ENCODE data around the gene ATP9A.
"Not testable (repeated sequence)": the region's sequence is repeated elsewhere in the genome, so short reads cannot be mapped to it uniquely, and the experiment has no call there.

Gene ATP9A

GRCh38 chr20:51570739-51571459 lies 197.3 kb downstream of the ATP9A start:
- no peak for DNase-seq

GRCh38 chr20:51569815-51570738 lies 198.1 kb downstream of the ATP9A start:
- DNase-seq = no peak

- not testable (repeated sequence) for DNase-seq
Observed at GRCh38 chr20:51568533-51568932, 199.7 kb downstream of the ATP9A start.

DNA sequence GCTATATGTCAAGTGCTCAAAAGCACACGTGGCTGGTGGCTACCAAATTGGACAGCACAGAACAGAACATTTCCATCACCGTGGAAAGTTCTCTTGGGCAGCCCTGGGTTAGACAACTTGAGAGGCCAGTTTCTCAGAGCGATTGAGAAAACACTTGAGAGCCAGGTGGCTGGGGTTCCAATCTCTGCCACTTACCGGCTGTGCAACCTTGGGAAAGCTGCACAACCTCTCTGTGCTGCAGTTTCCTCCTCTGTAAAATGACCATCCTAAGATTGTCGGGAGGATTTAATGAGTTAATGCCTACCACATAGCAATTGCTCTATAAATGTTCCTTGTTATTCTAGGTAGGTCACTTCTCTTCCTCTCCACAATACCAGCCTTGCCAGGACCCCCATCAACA lies 200.6 kb downstream of the ATP9A start:
- no peak for DNase-seq

- no peak for DNase-seq
Observed at GRCh38 chr20:51566594-51566993, 201.6 kb downstream of the ATP9A start.

- DNase-seq = no peak
Observed at GRCh38 chr20:51565298-51566144, 202.7 kb downstream of the ATP9A start.

DNA sequence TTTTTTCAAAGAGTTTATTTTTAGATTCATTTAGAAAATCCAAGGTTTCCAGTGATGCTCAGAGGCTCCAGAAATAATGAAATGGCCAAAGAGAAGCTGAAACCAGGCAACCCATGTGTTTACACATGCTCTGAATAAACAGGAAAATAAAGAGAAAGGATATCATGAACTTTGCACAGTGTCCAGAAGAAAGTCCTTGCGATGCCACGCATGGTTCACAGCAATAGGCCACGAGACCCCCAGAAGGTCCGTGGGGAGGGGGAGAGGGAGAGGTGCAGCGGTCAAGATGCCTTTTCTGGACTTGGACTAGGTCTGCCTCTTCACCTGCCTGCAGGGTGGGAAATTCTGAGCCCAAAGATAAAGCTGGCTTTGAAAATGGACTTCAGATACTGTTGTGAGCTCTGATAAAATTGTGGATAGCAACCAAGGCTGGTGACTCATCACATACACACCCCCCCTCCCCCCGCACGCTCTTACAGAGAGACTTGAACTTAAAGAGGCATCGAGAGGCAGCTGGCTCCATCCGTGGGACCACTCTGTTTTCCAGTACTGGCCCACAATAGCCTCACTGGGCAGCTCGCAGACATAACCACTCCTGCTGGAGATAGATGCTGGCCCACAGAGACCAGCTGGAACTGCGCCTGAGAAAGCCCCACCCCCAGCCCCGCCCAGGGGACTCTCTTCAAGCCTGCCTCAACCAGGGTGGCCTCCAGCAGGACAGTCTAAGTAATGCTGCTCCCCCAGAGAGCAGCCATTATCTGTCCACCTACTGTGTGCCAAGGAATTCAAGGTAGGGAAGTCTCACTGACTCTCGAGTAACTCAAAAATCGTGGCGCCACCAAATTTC lies 204.5 kb downstream of the ATP9A start:
- DNase-seq = no peak

GRCh38 chr20:51563174-51563485 lies 205.1 kb downstream of the ATP9A start:
- no peak for DNase-seq

DNA sequence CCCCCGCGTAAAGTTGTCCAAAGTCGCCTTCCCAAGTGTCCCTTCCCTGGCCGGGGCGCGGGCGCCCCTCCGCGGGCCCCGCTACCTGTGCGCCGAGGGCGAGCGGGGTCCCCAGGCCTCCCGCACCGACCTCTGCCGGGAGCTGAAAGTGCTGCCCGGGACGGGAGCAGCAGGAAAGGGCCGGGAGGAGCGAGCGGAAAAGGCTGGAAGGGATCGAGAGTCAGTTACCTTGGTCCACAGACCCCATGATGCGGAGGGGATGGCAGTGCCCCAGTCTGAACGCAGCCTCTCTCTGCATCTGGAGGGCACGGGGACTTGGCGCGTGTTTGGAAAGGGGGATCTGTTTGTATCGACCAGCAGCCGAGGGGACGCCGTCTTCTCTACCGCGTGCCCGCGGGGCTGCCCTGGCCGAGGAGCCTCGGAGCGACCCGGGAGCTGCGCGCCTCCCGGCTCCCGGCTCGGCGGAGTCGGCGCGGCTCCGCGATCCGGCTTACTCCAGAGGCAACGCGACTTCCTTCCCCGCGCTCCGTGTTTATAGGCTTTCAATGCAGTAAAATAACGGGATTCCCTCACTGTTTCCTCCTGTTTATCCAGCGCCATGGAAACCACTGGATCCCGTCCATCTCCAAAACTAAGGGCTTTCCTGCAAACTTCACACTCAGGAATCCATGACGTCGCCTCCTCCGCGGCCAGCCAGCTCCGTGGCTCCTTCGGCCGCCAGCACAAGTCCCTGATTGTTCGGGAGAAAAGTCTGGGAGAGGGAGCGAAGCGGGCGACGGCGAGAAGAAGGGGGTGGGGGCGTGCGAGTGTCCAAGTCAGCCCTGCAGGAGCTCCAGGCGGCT lies 205.6 kb downstream of the ATP9A start:
- DNase-seq = peak in 2 of 6 experiments; percentile 14 to 15

GRCh38 chr20:51562027-51562331 lies 206.2 kb downstream of the ATP9A start:
- peak in 1 of 6 experiments; percentile 9 for DNase-seq

- DNase-seq = no peak
Observed at GRCh38 chr20:51560550-51561307, 207.5 kb downstream of the ATP9A start.

DNA sequence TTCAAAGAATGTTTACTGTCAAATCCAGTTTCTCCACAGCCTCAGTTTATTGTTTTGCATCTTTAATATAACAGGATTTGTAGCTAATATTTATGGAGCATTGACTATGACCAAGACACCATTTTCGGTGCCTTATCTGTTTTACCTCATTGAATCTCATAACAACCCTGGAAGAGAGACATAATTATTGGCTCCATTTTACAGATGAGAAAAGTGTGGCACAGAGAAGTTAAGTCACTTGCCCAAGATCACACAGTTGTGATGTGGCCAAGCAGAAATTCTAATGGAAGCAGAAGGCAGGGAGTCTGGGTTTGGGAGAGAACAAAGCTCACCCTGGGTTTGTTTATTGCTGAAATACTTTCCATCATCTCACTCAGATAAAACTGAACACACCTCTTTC lies 208.1 kb downstream of the ATP9A start:
- DNase-seq = no peak

GRCh38 chr20:51554538-51555165 lies 213.5 kb downstream of the ATP9A start:
- no peak for DNase-seq

DNA sequence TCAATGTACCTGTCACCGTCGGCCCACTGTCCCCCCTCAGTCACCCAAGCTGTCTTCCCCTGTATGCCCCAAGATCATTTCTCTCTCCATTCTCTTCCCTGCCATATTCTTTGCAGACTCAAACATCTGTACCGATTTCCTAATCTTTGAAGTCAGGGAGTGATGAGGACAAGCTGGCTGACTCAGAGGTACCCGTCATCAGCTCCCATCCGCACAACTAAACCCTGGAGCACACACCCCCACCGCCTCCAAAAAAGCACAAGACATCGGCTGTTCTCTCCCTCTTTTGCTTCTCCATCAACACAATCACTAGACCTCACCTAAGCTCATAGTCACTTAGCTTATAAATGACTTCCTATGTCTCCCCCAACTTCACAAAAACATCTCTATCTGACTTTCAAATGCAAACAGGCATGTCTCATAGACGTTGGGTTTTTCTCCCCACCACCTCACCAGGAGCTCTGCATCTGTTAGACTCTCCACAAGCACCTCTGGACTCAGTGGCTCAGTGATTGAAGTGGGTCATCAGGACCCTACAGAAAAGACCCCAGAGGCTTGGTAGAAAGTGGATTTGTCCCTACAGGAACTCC lies 214.2 kb downstream of the ATP9A start:
- DNase-seq = no peak

- no peak for DNase-seq
Observed at GRCh38 chr20:51551186-51551585, 217.0 kb downstream of the ATP9A start.

GRCh38 chr20:51549474-51549873 lies 218.7 kb downstream of the ATP9A start:
- no peak for DNase-seq

- DNase-seq = no peak
Observed at GRCh38 chr20:51547951-51548350, 220.2 kb downstream of the ATP9A start.
